H1 (cell line): Measurements from ENCODE around the gene MOB3C. TPM values are rescaled to one million over a fixed set of nuclear protein-coding genes. Genes with fewer than 3 reads are reported as not detected.

ENCODE experiments used
- CTCF ChIA-PET: fragments of 300-600 bp; sonication (Branson Sonifier 250); formaldehyde crosslinking; loops from one replicate; lab custom pipeline; 2021; ENCODE audit not compliant: partially characterized antibody; lab: Charles Lee
- POLR2A ChIA-PET: fragments of 300-600 bp; sonication (Branson Sonifier 250); formaldehyde crosslinking; loops from one replicate; lab custom pipeline; 2021; ENCODE audit warnings: inconsistent platforms; ENCODE audit not compliant: partially characterized antibody; lab: Charles Lee
- DNase-seq, 2 experiments: peaks; one replicate each; pipeline versions ENCODE4 v3.0.0 to v3.0.0-alpha.2; 2010 to 2022; ENCODE audit warnings: low spot score in 2 of 2, low read depth in 1 of 2, mixed read lengths in 1 of 2
- FAIRE-seq: peaks from 2 replicates; lab custom pipeline; 2011; peaks lifted over from hg19 to GRCh38; lab: Jason Lieb, UNC
- H2AFZ ChIP-seq: 2 replicates; pipeline ENCODE4 v1.8.1; 2012; ENCODE audit warnings: low read length, inconsistent platforms
- H2AK5ac ChIP-seq: 2 replicates; pipeline ENCODE4 v1.6.1; 2013; ENCODE audit warnings: low read depth, low read length
- H2BK120ac ChIP-seq: replicated peaks from 2 replicates; pipeline ENCODE3; 2013; ENCODE audit warnings: low read depth, low read length, inconsistent platforms
- H2BK12ac ChIP-seq: 2 replicates; pipeline ENCODE4 v1.6.1; 2013; ENCODE audit warnings: low read depth, low read length
- H2BK15ac ChIP-seq: 2 replicates; pipeline ENCODE4 v1.6.1; 2013; ENCODE audit warnings: low read length
- H2BK20ac ChIP-seq: 2 replicates; pipeline ENCODE4 v1.6.1; 2013; ENCODE audit warnings: low read length
- H2BK5ac ChIP-seq: 2 replicates; pipeline ENCODE4 v1.6.1; 2013; ENCODE audit warnings: low read depth, low read length
- H3K14ac ChIP-seq: 2 replicates; pipeline ENCODE4 v1.6.1; 2013; ENCODE audit warnings: inconsistent platforms; ENCODE audit not compliant: insufficient read length
- H3K18ac ChIP-seq: 2 replicates; pipeline ENCODE4 v1.6.1; 2013; ENCODE audit warnings: low read length; ENCODE audit errors: extremely low read depth
- H3K23ac ChIP-seq: 2 replicates; pipeline ENCODE4 v1.6.1; 2013; ENCODE audit warnings: inconsistent platforms; ENCODE audit not compliant: insufficient read length
- H3K23me2 ChIP-seq: 2 replicates; pipeline ENCODE4 v1.6.1; 2013; ENCODE audit warnings: low read depth, low read length
- H3K27ac ChIP-seq: 2 replicates; pipeline ENCODE4 v1.6.1; 2011; ENCODE audit warnings: low read depth, low read length, inconsistent platforms
- H3K27me3 ChIP-seq, 4 experiments: replicated peaks in 1 of 4; 1 replicate in 1 of 4; 2 replicates in 3 of 4; pipeline versions ENCODE4 v1.6.1 to v1.8.1; 2011 to 2013; ENCODE audit warnings: low read length in 3 of 4, mild to moderate bottlenecking in 3 of 4, inconsistent platforms in 2 of 4, mixed read lengths in 2 of 4, moderate library complexity in 1 of 4; ENCODE audit not compliant: control insufficient read depth in 3 of 4, insufficient read depth in 3 of 4; ENCODE audit errors: extremely low read depth in 1 of 4
- H3K36me3 ChIP-seq, 4 experiments: 2 replicates each; pipeline versions ENCODE4 v1.6.1 to v1.8.1; 2011 to 2013; ENCODE audit warnings: mild to moderate bottlenecking in 4 of 4, low read length in 3 of 4, moderate library complexity in 2 of 4, control low read depth in 1 of 4, inconsistent platforms in 1 of 4; ENCODE audit not compliant: insufficient read depth in 4 of 4, control insufficient read depth in 2 of 4
- H3K4ac ChIP-seq: replicated peaks from 2 replicates; pipeline ENCODE3; 2013; ENCODE audit warnings: low read length, low read depth, mixed read lengths, inconsistent platforms; ENCODE audit not compliant: insufficient read length
- H3K4me1 ChIP-seq, 4 experiments: replicated peaks in 1 of 4; 1 replicate in 1 of 4; 2 replicates in 3 of 4; pipeline versions ENCODE4 v1.6.1 to v1.8.1; 2011 to 2013; ENCODE audit warnings: low read length in 3 of 4, inconsistent platforms in 2 of 4, mixed read lengths in 1 of 4; ENCODE audit not compliant: insufficient read depth in 4 of 4, control insufficient read depth in 3 of 4
- H3K4me2 ChIP-seq, 2 experiments: 2 replicates each; pipeline versions ENCODE4 v1.6.1 to v1.8.1; 2011 to 2013; ENCODE audit warnings: low read depth in 2 of 2, low read length in 2 of 2, control low read depth in 1 of 2, inconsistent platforms in 1 of 2, mild to moderate bottlenecking in 1 of 2; ENCODE audit not compliant: insufficient read depth in 1 of 2
- H3K4me3 ChIP-seq, 4 experiments: fragments of 200-600, 300-600 bp in 1 of 4; sonication (generic), shearing (Covaris generic), sonication (Bioruptor Twin) in 1 of 4; 2 replicates each; pipeline versions ENCODE4 v1.5.1 to v1.8.1; 2011 to 2016; ENCODE audit warnings: low read length in 4 of 4, low read depth in 3 of 4, control low read depth in 2 of 4, inconsistent platforms in 2 of 4, mild to moderate bottlenecking in 2 of 4, mixed read lengths in 1 of 4, moderate library complexity in 1 of 4; ENCODE audit not compliant: insufficient read depth in 2 of 4; ENCODE audit errors: extremely low read depth in 1 of 4
- H3K56ac ChIP-seq: replicated peaks from 2 replicates; pipeline ENCODE3; 2013; ENCODE audit warnings: low read depth, mild to moderate bottlenecking, mixed read lengths, low read length, inconsistent platforms; ENCODE audit not compliant: insufficient read length
- H3K79me1 ChIP-seq: 2 replicates; pipeline ENCODE4 v1.6.1; 2013; ENCODE audit warnings: low read depth, low read length, control low read depth
- H3K79me2 ChIP-seq, 2 experiments: 2 replicates each; pipeline versions ENCODE4 v1.6.1 to v1.8.1; 2012 to 2013; ENCODE audit warnings: low read length in 2 of 2, mild to moderate bottlenecking in 2 of 2, inconsistent platforms in 1 of 2; ENCODE audit not compliant: insufficient read depth in 2 of 2, control insufficient read depth in 1 of 2
- H3K9ac ChIP-seq, 4 experiments: replicated peaks in 1 of 4; 1 replicate in 1 of 4; 2 replicates in 3 of 4; pipeline versions ENCODE4 v1.6.1 to v1.8.1; 2011 to 2013; ENCODE audit warnings: low read depth in 3 of 4, low read length in 3 of 4, control low read depth in 2 of 4, mild to moderate bottlenecking in 2 of 4, moderate library complexity in 2 of 4, inconsistent platforms in 1 of 4; ENCODE audit errors: extremely low read depth in 1 of 4
- H3K9me3 ChIP-seq, 2 experiments: 2 replicates each; pipeline versions ENCODE4 v1.6.1 to v1.8.1; 2012 to 2013; ENCODE audit warnings: mild to moderate bottlenecking in 2 of 2, moderate library complexity in 2 of 2, control low read depth in 1 of 2, inconsistent platforms in 1 of 2, low read depth in 1 of 2, low read length in 1 of 2, mixed read lengths in 1 of 2; ENCODE audit not compliant: insufficient read depth in 2 of 2
- H4K20me1 ChIP-seq, 2 experiments: replicated peaks in 1 of 2; 2 replicates each; pipeline versions ENCODE3 to v1.8.1; 2011 to 2013; ENCODE audit warnings: inconsistent platforms in 2 of 2, low read length in 2 of 2, mild to moderate bottlenecking in 1 of 2; ENCODE audit not compliant: insufficient read depth in 2 of 2, control insufficient read depth in 1 of 2
- H4K5ac ChIP-seq: 2 replicates; pipeline ENCODE4 v1.6.1; 2013; ENCODE audit warnings: low read length, low read depth, mixed read lengths, inconsistent platforms; ENCODE audit not compliant: insufficient read length
- H4K8ac ChIP-seq: 2 replicates; pipeline ENCODE4 v1.8.0; 2013; ENCODE audit warnings: mild to moderate bottlenecking, moderate library complexity, low read length, inconsistent platforms; ENCODE audit not compliant: insufficient read depth; ENCODE audit errors: extremely low read depth
- H4K91ac ChIP-seq: replicated peaks from 2 replicates; pipeline ENCODE3; 2013; ENCODE audit warnings: low read length, mixed read lengths, inconsistent platforms; ENCODE audit not compliant: insufficient read length
- CHD2 ChIP-seq: IDR thresholded peaks from 2 replicates; pipeline ENCODE4 v1.6.1; 2012; ENCODE audit warnings: low read length, improper control_type of control experiment
- CTBP2 ChIP-seq: IDR thresholded peaks from 2 replicates; pipeline ENCODE4 v1.7.0; 2011; ENCODE audit warnings: borderline replicate concordance, mild to moderate bottlenecking, moderate library complexity, mixed read lengths, low read length; ENCODE audit not compliant: insufficient read depth, insufficient read length
- GABPA ChIP-seq: IDR thresholded peaks from 2 replicates; pipeline ENCODE4 v1.6.1; 2011; ENCODE audit warnings: mild to moderate bottlenecking, low read length, moderate library complexity, borderline replicate concordance; ENCODE audit not compliant: insufficient read depth
- HDAC6 ChIP-seq: IDR thresholded peaks from one replicate; pipeline ENCODE4 v1.7.1; 2012; ENCODE audit warnings: low read depth, mild to moderate bottlenecking, inconsistent platforms, low read length, moderate library complexity
- JUND ChIP-seq: IDR thresholded peaks from 2 replicates; pipeline ENCODE4 v1.6.1; 2011; ENCODE audit warnings: mild to moderate bottlenecking, improper control_type of control experiment, low read length
- KDM1A ChIP-seq: fragments of 200-600, 300-600 bp; sonication (generic); IDR thresholded peaks from 2 replicates; pipeline ENCODE4 v1.7.1; 2016; ENCODE audit warnings: mild to moderate bottlenecking, low read length, borderline replicate concordance
- KDM5A ChIP-seq: fragments of 200-600 bp; IDR thresholded peaks from 2 replicates; pipeline ENCODE4 v1.7.1; 2012; ENCODE audit warnings: mild to moderate bottlenecking, low read length, inconsistent platforms, mixed read lengths
- RXRA ChIP-seq: IDR thresholded peaks from 2 replicates; pipeline ENCODE4 v1.6.1; 2011; ENCODE audit warnings: low read depth, mild to moderate bottlenecking, low read length, moderate library complexity; ENCODE audit not compliant: insufficient read depth
- SP4 ChIP-seq: IDR thresholded peaks from 2 replicates; pipeline ENCODE4 v1.6.1; 2012; ENCODE audit warnings: low read length, inconsistent platforms
- TCF12 ChIP-seq: IDR thresholded peaks from 2 replicates; pipeline ENCODE4 v1.6.1; 2011; ENCODE audit warnings: low read depth, mild to moderate bottlenecking, low read length
- WGBS, 2 experiments: shearing (Covaris generic) in 1 of 2; methylation state at CpG; one replicate each; pipeline versions ENCODE4 v1.1.6 to v1.1.7; 2013 to 2015; ENCODE audit warnings: low lambda C conversion rate in 2 of 2, mixed read lengths in 2 of 2, inconsistent platforms in 1 of 2, low coverage in 1 of 2, missing lambda C conversion rate in 1 of 2; ENCODE audit not compliant: insufficient replicate concordance in 2 of 2, insufficient coverage in 1 of 2, insufficient read length in 1 of 2; ENCODE audit errors: extremely low coverage in 1 of 2, missing lambda C conversion rate in 1 of 2; 5-methylcytosine and 5-hydroxymethylcytosine counted together
- polyA plus RNA-seq, 7 experiments: library from polyadenylated mRNA; depleted of rRNA in 3 of 7; stranded (reverse) in 5 of 7; unstranded in 2 of 7; fragments of >200 nt in 5 of 7; fragments of 200-250 nt in 2 of 7; gene quantifications; 1 replicate in 5 of 7; 2 replicates in 1 of 7; 4 replicates in 1 of 7; pipeline versions ENCODE4 v1.2.1 to v1.2.3, GENCODE V29; 2011 to 2013; ENCODE audit warnings: missing spikeins in 2 of 7, mixed read lengths in 2 of 7
- total RNA-seq: library from RNA; stranded (reverse); fragmentation: NEBNext Ultra II Directional; extraction: Animal tissue kit (Norgen Biotek cat#: 25700); gene quantifications from 2 replicates; pipeline ENCODE4 v1.2.1, GENCODE V29; 2021

MOB3C gene
- total and polyA plus RNA-seq, 2 of the 8 experiments (the other 6 are each of a cell fraction or from before 2014, with no cell fraction given) = 5.8 to 6.6 TPM

GRCh38 chr1:46587069-46587468 is 29.5 kb downstream of the MOB3C start:
- no peak overlapping the region for H2BK20ac ChIP-seq
- CTCF ChIA-PET = no interaction called here
- WGBS, 2 experiments = 88% methylated on average over 7 of the region's 7 CpGs; no CpG with 5 or more reads in 1 of the 2 experiments
- no peak overlapping the region for H3K27ac ChIP-seq
- H4K8ac ChIP-seq = no peak overlapping the region
- no peak overlapping the region for H3K18ac ChIP-seq
- DNase-seq = no peak
- no peak overlapping the region for H2AK5ac ChIP-seq
- FAIRE-seq = no peak
- no peak overlapping the region for H2BK5ac ChIP-seq
- H3K14ac ChIP-seq = no peak overlapping the region
- no peaks in the 10 kb centered on the region for H3K23me2 ChIP-seq
- no peak overlapping the region for H2BK12ac ChIP-seq
- H4K5ac ChIP-seq = no peak overlapping the region
- no peaks in the 10 kb centered on the region for H3K9me3 ChIP-seq
- H3K4me3 ChIP-seq = no peak overlapping the region
- no peak overlapping the region for H2AFZ ChIP-seq
- no peaks in the 10 kb centered on the region for H4K20me1 ChIP-seq
- POLR2A ChIA-PET = no interaction called here
- H3K79me2 ChIP-seq = no peaks in the 10 kb centered on the region
- H3K79me1 ChIP-seq = no peaks in the 10 kb centered on the region
- no peak overlapping the region for H2BK120ac ChIP-seq
- no peak overlapping the region for H3K56ac ChIP-seq
- H3K23ac ChIP-seq = no peak overlapping the region
- no peaks in the 10 kb centered on the region; a peak in 1 of 8 replicates for H3K36me3 ChIP-seq
- H2BK15ac ChIP-seq = no peak overlapping the region
- no peak overlapping the region for H3K4ac ChIP-seq
- H3K4me1 ChIP-seq = peaks cover 0 to 1% (median 0%) of the 10 kb centered on the region in 4 experiments; a peak in 1 of 7 replicates
- H3K4me2 ChIP-seq = no peak overlapping the region
- H3K27me3 ChIP-seq = no peaks in the 10 kb centered on the region
- no peak overlapping the region for H4K91ac ChIP-seq
- no peak overlapping the region for H3K9ac ChIP-seq
- TF ChIP-seq RXRA (no peak), SP4 (no peak), CTBP2 (no peak), TCF12 (no peak), CHD2 (no peak), JUND (no peak), KDM1A (no peak), HDAC6 (no peak), GABPA (no peak), KDM5A (no peak)
